GM15510 (cell line): ENCODE results near the gene TCHHL1.

Experiments used
- POLR2A ChIP-seq: IDR thresholded peaks from 3 replicates; pipeline ENCODE4 v1.6.1; 2011; ENCODE audit warnings: borderline replicate concordance; ENCODE audit not compliant: insufficient read length; ENCODE audit errors: extremely low read depth

TCHHL1 gene

GRCh38 chr1:152050886-152051675, 37.8 kb downstream of the TCHHL1 start:
- no peak for TF ChIP-seq POLR2A

- no peak for TF ChIP-seq POLR2A
Measured at GRCh38 chr1:152049291-152050083, 39.4 kb downstream of the TCHHL1 start.

- no peak for TF ChIP-seq POLR2A
Measured at GRCh38 chr1:152048416-152049009, 40.4 kb downstream of the TCHHL1 start.

DNA sequence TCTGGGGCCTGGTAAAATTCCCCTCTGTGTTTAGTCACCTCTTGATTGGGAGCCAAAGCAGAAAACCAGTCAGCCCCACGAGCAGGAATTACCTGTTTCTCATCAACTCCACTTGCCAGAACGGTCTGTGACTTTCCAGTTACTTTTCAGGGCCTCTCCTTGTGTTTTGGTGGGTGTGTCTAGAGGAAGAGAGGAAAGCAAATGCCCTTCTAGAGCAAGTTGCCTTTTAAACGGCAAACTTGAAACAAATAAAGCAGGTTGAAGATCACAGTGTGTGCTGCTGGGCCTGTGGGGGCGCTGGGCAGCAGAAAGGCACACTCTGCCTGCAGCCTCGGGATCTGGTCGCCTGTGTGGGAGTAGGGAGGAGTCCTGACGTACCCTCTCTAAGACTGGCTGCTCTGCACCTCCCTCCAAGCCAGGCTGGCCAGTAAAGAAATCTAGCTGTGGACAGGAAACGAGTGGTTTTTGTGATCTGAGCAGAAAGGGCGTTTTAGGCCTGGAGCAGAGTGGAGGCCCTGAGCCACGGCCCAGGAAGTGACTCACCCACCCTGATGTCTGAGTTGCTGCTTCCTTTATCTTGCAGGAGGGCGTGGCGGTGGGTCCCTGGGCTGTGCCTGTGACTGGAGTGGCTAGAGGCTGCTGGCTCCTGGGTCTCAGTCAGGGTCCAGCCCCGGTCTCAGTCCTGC, 41.0 kb downstream of the TCHHL1 start:
- peak; percentile 68 for TF ChIP-seq POLR2A

GRCh38 chr1:152047413-152047729, 41.5 kb downstream of the TCHHL1 start:
- TF ChIP-seq POLR2A: no peak

DNA sequence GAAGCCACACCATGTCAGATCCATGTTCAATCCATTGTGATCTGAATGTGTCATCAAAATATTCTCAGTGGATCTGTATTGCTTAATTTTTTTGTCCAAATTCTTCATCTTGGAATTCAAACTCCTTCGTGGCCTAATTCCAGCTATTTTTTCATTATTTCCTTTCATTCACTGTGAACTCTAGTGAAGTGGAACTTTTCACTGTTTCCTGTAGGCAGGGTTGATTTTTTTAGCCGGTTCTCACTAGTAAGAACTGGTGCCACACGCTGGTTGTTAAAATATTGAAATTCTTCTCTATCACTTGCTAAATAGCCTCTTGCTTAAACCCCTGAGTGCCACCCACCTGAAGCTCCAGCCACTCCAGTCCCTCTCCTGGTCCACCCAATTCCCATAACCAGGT, 44.5 kb downstream of the TCHHL1 start:
- no peak for TF ChIP-seq POLR2A

DNA sequence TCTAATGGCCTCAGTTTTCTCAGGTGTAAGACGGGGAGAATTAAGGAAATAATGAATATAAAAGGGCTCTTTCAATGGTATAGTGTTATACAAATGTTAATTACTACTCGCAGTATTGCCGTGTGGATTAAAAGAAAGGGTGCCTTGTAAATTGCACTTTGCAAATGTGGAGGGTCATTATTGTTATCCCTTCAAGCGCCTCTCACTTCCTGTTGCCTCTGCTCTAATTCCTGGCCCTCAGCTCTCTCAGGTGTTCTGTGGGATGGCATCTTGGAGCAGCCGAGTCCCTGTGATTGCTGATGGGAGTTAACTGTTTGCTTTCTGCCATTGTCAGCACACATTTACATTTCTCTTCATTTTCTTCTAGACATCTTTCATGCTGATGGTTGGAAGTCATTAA, 45.0 kb downstream of the TCHHL1 start:
- no peak for TF ChIP-seq POLR2A

- TF ChIP-seq POLR2A: no peak
Measured at GRCh38 chr1:152042030-152042429, 46.8 kb downstream of the TCHHL1 start.

DNA sequence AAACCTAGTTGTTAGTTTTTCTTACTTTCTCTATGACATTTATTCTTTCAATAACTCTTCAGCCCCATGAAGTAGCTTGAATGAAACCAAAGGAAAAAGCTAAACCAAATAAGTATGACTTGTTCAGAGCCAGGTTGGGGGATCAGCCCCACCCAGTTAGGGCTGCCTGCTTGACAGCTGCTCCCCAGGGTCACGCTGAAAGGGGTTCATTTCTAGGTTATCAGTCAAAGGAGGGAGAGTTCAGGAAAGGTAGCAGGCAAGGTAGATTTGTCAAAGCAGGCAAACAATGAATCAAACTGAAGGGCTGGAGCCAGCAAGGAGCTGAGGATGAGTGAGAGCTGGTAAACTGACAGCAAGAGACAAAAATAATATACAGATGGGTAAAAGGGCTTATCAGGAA, 49.0 kb downstream of the TCHHL1 start:
- TF ChIP-seq POLR2A: no peak

DNA sequence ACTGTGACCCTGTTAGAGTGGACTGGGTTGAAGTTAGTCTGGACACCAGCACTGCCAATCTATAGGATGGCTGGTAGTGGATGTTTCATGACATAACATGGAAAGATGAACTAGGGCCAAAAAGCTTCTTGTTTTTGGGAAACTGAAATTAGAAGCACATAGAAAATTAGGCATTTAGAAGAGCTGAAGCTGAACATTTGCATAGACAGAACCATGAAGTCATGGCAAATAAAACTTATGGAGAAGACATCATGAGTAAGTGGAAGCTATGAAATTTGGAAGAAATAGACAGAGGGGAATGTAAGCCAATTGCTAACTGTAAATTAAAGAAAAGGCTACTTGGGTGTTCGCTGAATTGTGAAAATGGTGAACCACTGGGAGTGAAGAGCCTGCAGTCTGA, 49.4 kb downstream of the TCHHL1 start:
- no peak for TF ChIP-seq POLR2A

GRCh38 chr1:152038871-152039270, 50.0 kb downstream of the TCHHL1 start:
- no peak for TF ChIP-seq POLR2A

- TF ChIP-seq POLR2A: peak; percentile 57
Measured at GRCh38 chr1:152036267-152037216, 52.3 kb downstream of the TCHHL1 start, which contains the start of gene S100A11. TSS of gene S100A11 (minus strand) at chr1:152037004. CDS start at chr1:152036915, 89 bp downstream.

- TF ChIP-seq POLR2A: no peak
Measured at GRCh38 chr1:152035539-152036266, 53.2 kb downstream of the TCHHL1 start.

GRCh38 chr1:152034654-152035538, 54.0 kb downstream of the TCHHL1 start:
- no peak for TF ChIP-seq POLR2A
